GM19452 (cell line): Measurements from ENCODE around the gene FAM161B.
"Not testable (repeated sequence)": the region's sequence is repeated elsewhere in the genome, so short reads cannot be mapped to it uniquely, and the experiment has no call there.

Experiments
- ATAC-seq: cut with Tn5 transposase; IDR thresholded peaks from one replicate; pipeline ENCODE4 v1.9.1; 2021; ENCODE audit not compliant: unreplicated experiment

The FAM161B gene

GRCh38 chr14:73944432-73945158 lies 5.3 kb downstream of the FAM161B start:
- ATAC-seq = no peak

GRCh38 chr14:73943083-73943482 lies 6.8 kb downstream of the FAM161B start:
- ATAC-seq = no peak

- no peak for ATAC-seq
Observed at GRCh38 chr14:73942180-73942579, 7.7 kb downstream of the FAM161B start.

- no peak for ATAC-seq
Observed at GRCh38 chr14:73937012-73937411, 12.9 kb downstream of the FAM161B start.

- ATAC-seq = no peak
Observed at GRCh38 chr14:73936548-73936947, 13.3 kb downstream of the FAM161B start.

GRCh38 chr14:73935666-73936065 lies 14.2 kb downstream of the FAM161B start:
- ATAC-seq = no peak

- ATAC-seq = no peak
Observed at GRCh38 chr14:73924337-73924736, 25.6 kb downstream of the FAM161B start.

- ATAC-seq = not testable (repeated sequence)
Observed at GRCh38 chr14:73919457-73919856, 30.4 kb downstream of the FAM161B start.

- no peak for ATAC-seq
Observed at GRCh38 chr14:73916324-73916723, 33.6 kb downstream of the FAM161B start.

- no peak for ATAC-seq
Observed at GRCh38 chr14:73913256-73913655, 36.6 kb downstream of the FAM161B start.

GRCh38 chr14:73909681-73910080 lies 40.2 kb downstream of the FAM161B start:
- no peak for ATAC-seq

GRCh38 chr14:73903028-73903427 lies 46.9 kb downstream of the FAM161B start:
- no peak for ATAC-seq

GRCh38 chr14:73896521-73896920 lies 53.4 kb downstream of the FAM161B start:
- ATAC-seq = no peak

GRCh38 chr14:73895939-73896338 lies 54.0 kb downstream of the FAM161B start:
- no peak for ATAC-seq

GRCh38 chr14:73894180-73894687 lies 55.7 kb downstream of the FAM161B start:
- ATAC-seq = not testable (repeated sequence)

GRCh38 chr14:73889376-73889775 lies 60.5 kb downstream of the FAM161B start:
- ATAC-seq = no peak

- no peak for ATAC-seq
Observed at GRCh38 chr14:73888971-73889370, 60.9 kb downstream of the FAM161B start.

GRCh38 chr14:73888460-73888725 lies 61.5 kb downstream of the FAM161B start:
- no peak for ATAC-seq

GRCh38 chr14:73887694-73888459 lies 62.0 kb downstream of the FAM161B start:
- no peak for ATAC-seq

- no peak for ATAC-seq
Observed at GRCh38 chr14:73887318-73887616, 62.6 kb downstream of the FAM161B start.

- ATAC-seq = peak; percentile 97
Observed at GRCh38 chr14:73886449-73887317, 63.2 kb downstream of the FAM161B start, which contains the start of gene ZNF410. ZNF410 (plus strand) TSS chr14:73886859; CDS start chr14:73892176, 5,317 bp downstream.
